COLO668 (cell line): Measurements from ENCODE around the gene C3orf85.
"Not testable (repeated sequence)": the region's sequence is repeated elsewhere in the genome, so short reads cannot be mapped to it uniquely, and the experiment has no call there.

Source experiments
- DNase-seq: peaks from one replicate; lab custom pipeline; 2025; ENCODE audit not compliant: unreplicated experiment; lab: John Stamatoyannopoulos, UW

The C3orf85 gene, protein sequence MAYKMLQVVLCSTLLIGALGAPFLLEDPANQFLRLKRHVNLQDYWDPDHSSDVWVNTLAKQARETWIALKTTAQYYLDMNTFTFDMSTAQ

GRCh38 chr3:109136523-109136922 lies at the start of gene C3orf85:
C3orf85 (plus strand) TSS chr3:109136719; CDS start chr3:109136848, 129 bp downstream.
- no peak for DNase-seq

DNA sequence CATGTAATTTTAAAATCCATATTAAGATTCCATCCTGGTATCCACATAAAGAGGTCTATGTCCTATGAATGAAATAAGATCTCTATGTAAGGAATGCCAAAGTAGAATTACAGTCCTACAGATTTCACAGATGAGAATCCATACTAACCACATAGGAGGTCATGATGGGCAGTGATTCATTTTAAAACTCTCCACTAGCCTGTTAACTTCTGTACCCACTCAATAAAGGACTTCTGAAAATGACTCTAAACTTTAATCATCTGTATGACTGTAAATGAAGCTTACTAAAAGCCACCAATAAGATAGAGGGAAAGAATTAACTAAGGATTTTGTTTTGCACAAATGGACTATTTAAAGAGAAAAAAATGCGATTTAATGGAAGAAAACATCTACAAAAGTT lies 47.3 kb upstream of the C3orf85 start:
- DNase-seq = no peak

DNA sequence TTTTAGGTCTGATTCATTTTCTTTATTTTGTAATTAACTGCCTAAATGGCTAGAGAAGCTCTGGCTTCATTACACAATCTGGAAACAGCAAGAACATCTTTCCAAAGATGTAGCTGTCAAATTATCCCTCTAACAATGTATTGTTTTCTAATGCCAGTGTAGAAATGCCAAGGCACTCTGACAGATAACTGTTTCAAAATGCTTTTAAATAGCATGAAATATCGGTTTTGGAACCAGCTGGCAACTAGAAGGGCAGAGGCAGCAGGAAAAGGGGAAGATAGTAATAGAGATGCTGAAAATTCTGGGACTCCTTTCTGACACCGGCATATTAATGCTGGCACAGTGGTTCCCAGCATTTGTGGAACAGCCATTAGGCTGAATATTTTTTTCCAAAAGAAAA lies 44.7 kb upstream of the C3orf85 start:
- no peak for DNase-seq

DNA sequence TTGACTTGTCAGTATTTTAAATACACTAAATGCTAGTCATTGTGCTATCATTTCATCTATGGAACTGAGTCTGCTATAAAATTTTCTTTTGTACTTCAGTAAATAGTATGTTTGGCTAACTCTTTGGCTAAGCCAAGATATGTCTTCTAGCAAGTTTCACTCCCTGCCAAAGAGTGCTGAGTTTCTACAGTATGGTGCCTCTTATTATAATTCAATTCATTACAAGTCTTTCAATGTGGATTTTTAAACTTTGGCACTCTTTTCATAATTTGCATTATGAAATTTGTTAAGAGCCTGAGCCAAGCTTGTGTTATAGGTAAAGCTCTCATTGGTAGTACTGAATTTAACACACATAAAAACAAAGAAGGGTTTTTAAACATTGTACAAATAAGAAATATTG lies 43.0 kb upstream of the C3orf85 start:
- DNase-seq = no peak

DNA sequence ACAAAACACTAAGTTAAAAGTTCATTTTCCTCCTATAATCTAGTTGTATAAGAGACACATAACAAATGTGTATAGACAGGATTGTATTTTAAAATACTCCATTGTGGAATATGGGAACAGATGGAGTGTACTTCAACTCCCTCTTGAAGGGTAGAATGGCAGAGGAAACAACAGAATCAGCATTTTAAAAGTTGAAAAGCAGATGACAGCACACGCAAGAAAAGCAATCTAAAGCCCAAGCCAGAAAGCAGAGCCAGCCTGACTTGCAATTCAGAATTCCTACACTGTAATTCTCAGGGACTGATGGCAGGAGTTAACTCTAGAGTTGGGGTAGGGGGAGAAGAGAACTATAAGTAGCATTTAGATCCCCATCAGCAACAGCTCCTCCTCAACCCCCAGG lies 41.4 kb upstream of the C3orf85 start:
- no peak for DNase-seq

- peak; percentile 18 for DNase-seq
These were observed 38.4 kb upstream of the C3orf85 start for GRCh38 chr3:109098079-109098644.

- no peak for DNase-seq
These were observed 26.9 kb upstream of the C3orf85 start for GRCh38 chr3:109109574-109109973.

- no peak for DNase-seq
These were observed 23.4 kb upstream of the C3orf85 start for GRCh38 chr3:109112946-109113760.

DNA sequence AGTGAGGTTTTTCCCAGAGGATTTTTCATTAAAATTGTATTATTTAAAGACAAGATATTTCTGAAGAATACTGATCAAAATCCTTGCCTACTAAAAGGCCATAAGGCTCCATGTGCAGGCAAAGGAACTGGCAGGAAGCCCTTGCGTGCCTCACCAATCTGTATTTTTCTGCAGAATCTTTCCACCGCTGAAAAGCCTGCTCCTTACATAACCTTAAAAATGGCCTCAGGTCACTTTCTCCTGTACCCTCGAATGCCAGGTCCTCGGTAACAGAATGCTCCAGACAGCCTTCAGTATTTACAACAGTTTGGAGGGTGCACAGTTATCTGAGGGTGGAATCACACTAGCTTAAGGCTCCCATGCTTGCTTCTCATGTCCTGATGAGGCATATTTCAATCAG lies 21.8 kb upstream of the C3orf85 start:
- no peak for DNase-seq

DNA sequence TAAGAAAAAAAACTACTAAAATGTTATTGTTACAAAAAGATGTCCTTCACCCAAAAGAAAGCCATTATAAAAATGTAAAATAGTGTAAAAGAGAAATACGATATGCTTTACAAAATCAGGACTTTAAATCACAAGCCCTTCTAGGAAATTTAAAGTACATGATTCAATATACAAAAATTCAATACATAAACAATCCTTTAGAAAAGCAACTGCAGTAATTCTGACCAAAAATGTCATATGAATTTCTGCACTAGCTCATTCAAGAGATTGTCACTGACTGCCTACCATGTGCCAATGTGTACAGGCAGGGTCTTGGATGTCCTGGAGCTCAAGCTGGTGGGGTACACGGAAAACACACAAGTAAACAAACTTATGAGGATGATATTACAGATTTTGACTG lies 21.1 kb upstream of the C3orf85 start:
- DNase-seq = no peak

GRCh38 chr3:109116031-109116430 lies 20.5 kb upstream of the C3orf85 start:
- no peak for DNase-seq

GRCh38 chr3:109117939-109118338 lies 18.6 kb upstream of the C3orf85 start, which contains the start of gene MORC1:
MORC1 (minus strand) TSS chr3:109118134; CDS start chr3:109118059, 75 bp downstream.
- no peak for DNase-seq

DNA sequence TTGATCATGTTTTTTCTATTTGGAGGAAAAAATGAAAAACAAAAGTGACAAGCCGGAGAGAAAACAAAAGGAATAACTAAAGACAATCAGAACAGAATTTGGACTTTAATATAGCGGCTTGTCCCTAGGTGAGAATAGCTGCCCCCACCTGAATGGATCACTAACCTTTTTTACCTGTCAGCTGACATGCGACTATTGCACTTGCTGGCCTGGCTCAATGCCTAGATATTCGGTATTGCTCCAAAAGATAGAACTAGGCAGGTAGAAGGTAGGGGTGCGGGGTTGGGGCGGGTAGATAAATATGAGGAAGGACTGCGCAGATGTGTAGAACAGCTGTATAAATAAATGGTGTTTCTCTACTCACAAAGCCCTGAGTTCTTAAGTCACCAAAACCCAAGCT lies 17.9 kb upstream of the C3orf85 start:
- no peak for DNase-seq

DNA sequence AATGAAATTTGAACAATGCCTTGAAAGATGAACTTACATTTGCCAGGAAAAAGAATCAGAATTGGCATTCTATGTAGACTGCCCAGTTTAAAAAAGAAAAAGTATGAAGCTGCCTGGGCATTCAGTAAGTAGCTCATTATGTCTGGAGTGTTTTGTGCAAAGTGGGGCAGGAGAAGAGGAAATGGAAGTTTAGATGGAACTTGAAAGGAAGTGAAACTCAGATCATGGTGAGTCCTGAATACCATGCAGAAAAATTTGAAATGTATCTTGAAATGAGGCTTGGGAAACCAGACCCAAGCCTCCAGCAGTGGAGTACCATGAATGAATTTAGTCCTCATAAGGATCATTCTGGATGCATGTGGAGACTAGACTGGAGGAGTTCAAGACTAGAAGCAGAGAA lies 13.8 kb upstream of the C3orf85 start:
- DNase-seq = no peak

- no peak for DNase-seq
These were observed 10.6 kb upstream of the C3orf85 start for GRCh38 chr3:109125902-109126301.

DNA sequence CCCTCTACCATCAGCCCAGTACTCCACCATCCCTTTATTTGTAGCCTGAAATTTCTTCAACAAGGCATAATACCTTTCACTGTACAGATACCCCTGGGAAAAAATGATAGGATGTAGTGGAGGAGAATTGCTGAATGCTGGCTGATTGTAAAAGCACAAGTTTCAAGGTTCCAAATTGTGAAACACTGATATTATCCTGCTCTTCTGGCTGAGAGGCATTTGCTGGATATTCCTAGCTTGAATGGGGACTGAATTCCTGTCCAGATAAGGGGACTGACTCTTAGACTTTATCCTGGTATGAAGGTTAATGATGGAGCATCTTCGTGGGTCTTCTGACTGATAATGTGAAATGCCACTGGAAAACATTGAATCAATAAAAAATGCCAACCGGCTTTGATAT lies 9.0 kb upstream of the C3orf85 start:
- DNase-seq = no peak

- no peak for DNase-seq
These were observed 5.2 kb upstream of the C3orf85 start for GRCh38 chr3:109131276-109131675.

- DNase-seq = no peak
These were observed 3.6 kb upstream of the C3orf85 start for GRCh38 chr3:109132801-109133473.

- not testable (repeated sequence) for DNase-seq
These were observed 3.1 kb upstream of the C3orf85 start for GRCh38 chr3:109133474-109133816.

DNA sequence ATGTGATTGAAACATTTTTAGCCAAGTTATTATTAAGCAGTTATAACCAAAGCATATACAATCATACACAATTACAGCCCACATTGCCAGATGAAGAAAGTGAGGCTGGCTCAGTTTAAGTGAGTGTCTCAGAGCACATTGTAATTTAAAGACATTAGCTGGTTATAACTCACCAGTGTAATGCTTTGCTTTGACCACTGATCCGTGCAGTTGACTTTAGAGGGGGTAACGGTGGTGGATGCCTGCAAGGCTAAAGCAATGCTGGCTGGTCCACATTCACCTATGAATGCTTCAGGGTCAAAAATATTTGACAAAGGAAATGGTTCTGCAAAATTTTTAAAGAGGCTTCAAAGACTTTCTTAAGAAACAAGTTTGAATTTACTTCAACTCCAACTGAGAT lies 1.2 kb downstream of the C3orf85 start:
- DNase-seq = peak; percentile 2

DNA sequence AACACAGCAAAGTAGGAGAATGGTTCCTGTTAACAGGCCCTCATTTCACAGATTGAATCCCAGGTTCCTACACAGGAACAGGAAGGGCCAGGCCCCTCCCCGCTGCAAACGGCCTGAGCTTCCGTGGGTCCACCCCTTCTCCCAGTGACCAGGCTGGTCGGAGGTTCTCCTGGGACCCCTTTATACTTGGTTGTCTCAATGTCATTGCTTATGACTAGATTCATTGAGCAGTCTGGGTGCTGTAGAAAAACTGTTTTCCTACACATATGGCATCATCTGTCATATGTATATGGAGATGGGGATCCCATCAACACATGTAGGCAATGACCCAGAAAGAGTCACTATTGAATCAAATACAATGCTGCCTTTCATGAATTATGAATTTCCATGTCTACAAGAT lies 3.8 kb downstream of the C3orf85 start:
- no peak for DNase-seq

GRCh38 chr3:109143646-109144045 lies 7.1 kb downstream of the C3orf85 start:
- DNase-seq = no peak
